Endothelial cell of umbilical vein (primary cell): ENCODE measurements around the gene SLC35F3. TPM values are rescaled to one million over a fixed set of nuclear protein-coding genes. Genes with fewer than 3 reads are reported as not detected.

Experiments
- BruUV-seq: library from RNA; stranded (reverse); fragments of 400-500 nt; replicated peaks from 2 replicates; lab custom pipeline; 2021; lab: Mats Ljungman, UMichigan
- CTCF ChIA-PET: fragments of 300-600, 350-600 bp; sonication (Branson Sonifier 250); formaldehyde crosslinking; loops from one replicate; lab custom pipeline; 2021; ENCODE audit warnings: antibody characterized with exemption, inconsistent platforms; lab: Charles Lee
- POLR2A ChIA-PET: fragments of 300-600, 350-600 bp; sonication (Branson Sonifier 250); formaldehyde crosslinking; loops from one replicate; lab custom pipeline; 2021; ENCODE audit warnings: antibody characterized with exemption, inconsistent platforms; lab: Charles Lee
- DNase-seq: peaks from one replicate; pipeline ENCODE4 v3.0.0-alpha.2; 2011; ENCODE audit warnings: low read depth, low spot score
- FAIRE-seq: peaks from 2 replicates; lab custom pipeline; 2011; peaks lifted over from hg19 to GRCh38; lab: Jason Lieb, UNC
- H2AFZ ChIP-seq: 2 replicates; pipeline ENCODE4 v1.6.0; 2012; ENCODE audit warnings: low read depth, low read length, control low read depth, inconsistent platforms
- H3K27ac ChIP-seq: 2 replicates; pipeline ENCODE4 v1.5.1; 2011; ENCODE audit warnings: low read depth, mild to moderate bottlenecking, control low read depth, low read length, moderate library complexity; ENCODE audit not compliant: insufficient read depth
- H3K27me3 ChIP-seq, 2 experiments: 2 replicates each; pipeline versions ENCODE4 v1.6.0 to v1.6.1; 2011; ENCODE audit warnings: low read length in 2 of 2, mixed read lengths in 1 of 2; ENCODE audit not compliant: control insufficient read depth in 2 of 2, insufficient read depth in 2 of 2
- H3K36me3 ChIP-seq, 2 experiments: 2 replicates in 1 of 2; 3 replicates in 1 of 2; pipeline ENCODE4 v1.5.1; 2011; ENCODE audit warnings: low read length in 2 of 2, mild to moderate bottlenecking in 1 of 2, moderate library complexity in 1 of 2; ENCODE audit not compliant: control insufficient read depth in 2 of 2, insufficient read depth in 2 of 2; ENCODE audit errors: extremely low read depth in 1 of 2
- H3K4me1 ChIP-seq: 3 replicates; pipeline ENCODE4 v1.5.1; 2011; ENCODE audit warnings: mild to moderate bottlenecking, low read length; ENCODE audit not compliant: control insufficient read depth, insufficient read depth; ENCODE audit errors: extremely low read depth
- H3K4me2 ChIP-seq: 2 replicates; pipeline ENCODE4 v1.6.1; 2011; ENCODE audit warnings: low read length, control low read depth, mixed read lengths; ENCODE audit not compliant: insufficient read depth
- H3K4me3 ChIP-seq, 3 experiments: fragments of 200-600 bp in 1 of 3; sonication (generic), shearing (Covaris generic) in 1 of 3; replicated peaks in 1 of 3; 2 replicates each; pipeline ENCODE4 v1.5.1; 2011 to 2016; ENCODE audit warnings: control low read depth in 3 of 3, low read length in 3 of 3, mild to moderate bottlenecking in 2 of 3, inconsistent platforms in 1 of 3, low read depth in 1 of 3, moderate library complexity in 1 of 3; ENCODE audit not compliant: insufficient read depth in 1 of 3
- H3K79me2 ChIP-seq: 2 replicates; pipeline ENCODE4 v1.6.0; 2012; ENCODE audit warnings: low read length, inconsistent platforms; ENCODE audit not compliant: control insufficient read depth, insufficient read depth
- H3K9ac ChIP-seq: replicated peaks from 2 replicates; pipeline ENCODE3; 2011; ENCODE audit warnings: low read length, control low read depth; ENCODE audit not compliant: insufficient read depth; ENCODE audit errors: extremely low read depth
- H3K9me1 ChIP-seq: replicated peaks from 3 replicates; pipeline ENCODE4 v1.6.0; 2011; ENCODE audit warnings: mild to moderate bottlenecking, low read length; ENCODE audit not compliant: control insufficient read depth, insufficient read depth; ENCODE audit errors: extremely low read depth
- H3K9me3 ChIP-seq: replicated peaks from 2 replicates; pipeline ENCODE4 v1.5.1; 2012; ENCODE audit warnings: low read length, inconsistent platforms; ENCODE audit not compliant: control insufficient read depth, insufficient read depth
- H4K20me1 ChIP-seq: replicated peaks from 2 replicates; pipeline ENCODE3; 2011; ENCODE audit warnings: mild to moderate bottlenecking, low read length; ENCODE audit not compliant: control insufficient read depth, insufficient read depth; ENCODE audit errors: extremely low read depth
- EZH2 ChIP-seq: IDR thresholded peaks from 2 replicates; pipeline ENCODE4 v1.6.1; 2012; ENCODE audit warnings: borderline replicate concordance, low read depth, mild to moderate bottlenecking, moderate library complexity, low read length, inconsistent platforms; ENCODE audit not compliant: severe bottlenecking
- FOS ChIP-seq: IDR thresholded peaks from 2 replicates; pipeline ENCODE4 v1.6.1; 2011; ENCODE audit warnings: mild to moderate bottlenecking, low read length, moderate library complexity, borderline replicate concordance; ENCODE audit not compliant: insufficient read depth
- GATA2 ChIP-seq: IDR thresholded peaks from 2 replicates; pipeline ENCODE4 v1.7.0; 2011; ENCODE audit warnings: low read depth, mild to moderate bottlenecking, moderate library complexity, mixed read lengths, low read length; ENCODE audit not compliant: insufficient read length, insufficient read depth
- JUN ChIP-seq: IDR thresholded peaks from 2 replicates; pipeline ENCODE4 v1.6.1; 2011; ENCODE audit warnings: borderline replicate concordance, low read depth; ENCODE audit not compliant: insufficient read length, insufficient read depth
- MAX ChIP-seq: IDR thresholded peaks from 2 replicates; pipeline ENCODE4 v1.6.1; 2011; ENCODE audit not compliant: insufficient read depth, insufficient read length
- MYC ChIP-seq: IDR thresholded peaks from one replicate; pipeline ENCODE4 v1.6.1; 2011; ENCODE audit warnings: mild to moderate bottlenecking, low read depth, low read length
- POLR2A ChIP-seq: IDR thresholded peaks from 2 replicates; pipeline ENCODE4 v1.6.1; 2012; ENCODE audit warnings: low read depth, mild to moderate bottlenecking, control low read depth, low read length
- POLR2AphosphoS5 ChIP-seq: IDR thresholded peaks from 2 replicates; pipeline ENCODE4 v1.6.1; 2012; ENCODE audit warnings: low read depth, mild to moderate bottlenecking, control low read depth, low read length, moderate library complexity; ENCODE audit not compliant: insufficient read depth
- dilution Hi-C: fragments of 300-500 bp; cut with MboI; formaldehyde crosslinking; loops from one replicate; pipeline ENCODE4 v1.15.0; 2019; ENCODE audit warnings: low sequenced_read_pairs; ENCODE audit not compliant: extremely low pct_ligation_motif_present
- intact Hi-C: fragments of 100-400 bp; cut with micrococcal nuclease; formaldehyde crosslinking; loops from one replicate; pipeline ENCODE4 v1.10.0; 2022
- polyA plus RNA-seq, 4 experiments: library from polyadenylated mRNA; depleted of rRNA in 3 of 4; stranded (reverse) in 3 of 4; unstranded in 1 of 4; fragments of >200 nt; gene quantifications; 2 replicates each; pipeline versions ENCODE4 v1.2.1 to v1.2.3, GENCODE V29; 2011 to 2012; ENCODE audit warnings: missing spikeins in 1 of 4
- total RNA-seq: library from RNA; stranded (reverse); gene quantifications from 2 replicates; pipeline ENCODE4 v1.2.3, GENCODE V29; 2021
- TF ChIP-seq, protein P1 (sequence below), 2 donors: IDR thresholded peaks; 1 replicate in 1 of 2; 2 replicates in 1 of 2; pipeline ENCODE4 v1.5.1; 2011; ENCODE audit warnings: low read length in 2 of 2, mild to moderate bottlenecking in 2 of 2, moderate library complexity in 2 of 2, control low read depth in 1 of 2, inconsistent platforms in 1 of 2, low read depth in 1 of 2; ENCODE audit not compliant: insufficient read depth in 1 of 2; ENCODE audit errors: extremely low read depth in 1 of 2

The SLC35F3 gene
- total and polyA plus RNA-seq, 2 donors (not counting 3 experiments of a cell fraction or from before 2014, with no cell fraction given) = not detected

GRCh38 chr1:234244482-234244881 is 340.0 kb downstream of the SLC35F3 start:
- no peaks in the 10 kb centered on the region for H3K27me3 ChIP-seq
- no peaks in the 10 kb centered on the region for H3K36me3 ChIP-seq
- BruUV-seq = no TSS peak
- intact Hi-C loops (no loop called here), dilution Hi-C loops (no loop called here)
- H3K9me1 ChIP-seq = no peaks in the 10 kb centered on the region
- FAIRE-seq = no peak
- CTCF ChIA-PET = no interaction called here
- no peaks in the 10 kb centered on the region for H4K20me1 ChIP-seq
- TF ChIP-seq, protein P1, sequence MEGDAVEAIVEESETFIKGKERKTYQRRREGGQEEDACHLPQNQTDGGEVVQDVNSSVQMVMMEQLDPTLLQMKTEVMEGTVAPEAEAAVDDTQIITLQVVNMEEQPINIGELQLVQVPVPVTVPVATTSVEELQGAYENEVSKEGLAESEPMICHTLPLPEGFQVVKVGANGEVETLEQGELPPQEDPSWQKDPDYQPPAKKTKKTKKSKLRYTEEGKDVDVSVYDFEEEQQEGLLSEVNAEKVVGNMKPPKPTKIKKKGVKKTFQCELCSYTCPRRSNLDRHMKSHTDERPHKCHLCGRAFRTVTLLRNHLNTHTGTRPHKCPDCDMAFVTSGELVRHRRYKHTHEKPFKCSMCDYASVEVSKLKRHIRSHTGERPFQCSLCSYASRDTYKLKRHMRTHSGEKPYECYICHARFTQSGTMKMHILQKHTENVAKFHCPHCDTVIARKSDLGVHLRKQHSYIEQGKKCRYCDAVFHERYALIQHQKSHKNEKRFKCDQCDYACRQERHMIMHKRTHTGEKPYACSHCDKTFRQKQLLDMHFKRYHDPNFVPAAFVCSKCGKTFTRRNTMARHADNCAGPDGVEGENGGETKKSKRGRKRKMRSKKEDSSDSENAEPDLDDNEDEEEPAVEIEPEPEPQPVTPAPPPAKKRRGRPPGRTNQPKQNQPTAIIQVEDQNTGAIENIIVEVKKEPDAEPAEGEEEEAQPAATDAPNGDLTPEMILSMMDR (IDR thresholded peaks at IDR 0.05; ENCODE audit: extremely low read depth in 1 of 2, insufficient read depth in 1 of 2, low read depth in 1 of 2, low read length in 2 of 2) = no peak
- DNase-seq = no peak
- no peak overlapping the region for H3K4me2 ChIP-seq
- POLR2A ChIA-PET = no interaction called here
- H2AFZ ChIP-seq = no peak overlapping the region
- H3K4me3 ChIP-seq = no peak overlapping the region
- no peak overlapping the region for H3K27ac ChIP-seq
- no peaks in the 10 kb centered on the region for H3K9me3 ChIP-seq
- no peaks in the 10 kb centered on the region for H3K79me2 ChIP-seq
- H3K4me1 ChIP-seq = no peaks in the 10 kb centered on the region
- H3K9ac ChIP-seq = no peak overlapping the region

- ChIA-PET POLR2A (no interaction called here), CTCF (no interaction called here)
- dilution Hi-C loops = no loop called here
- H3K9ac ChIP-seq = no peak overlapping the region
- no peak overlapping the region for H3K4me2 ChIP-seq
- TF ChIP-seq JUN (no peak), MYC (no peak), FOS (no peak), GATA2 (no peak), MAX (no peak), POLR2A (no peak), POLR2AphosphoS5 (no peak), EZH2 (no peak)
- TF ChIP-seq, protein P1 (IDR thresholded peaks at IDR 0.05; ENCODE audit: extremely low read depth in 1 of 2, insufficient read depth in 1 of 2, low read depth in 1 of 2, low read length in 2 of 2) = no peak
- H3K27ac ChIP-seq = no peak overlapping the region
- no peaks in the 10 kb centered on the region for H3K36me3 ChIP-seq
- H3K4me1 ChIP-seq = no peaks in the 10 kb centered on the region
- no peak overlapping the region for H2AFZ ChIP-seq
- H3K9me1 ChIP-seq = no peaks in the 10 kb centered on the region
- intact Hi-C loops = no loop called here
- BruUV-seq = no TSS peak
- H3K79me2 ChIP-seq = no peaks in the 10 kb centered on the region
- H3K9me3 ChIP-seq = no peaks in the 10 kb centered on the region
- DNase-seq = no peak
- H3K4me3 ChIP-seq = no peak overlapping the region
- H4K20me1 ChIP-seq = no peaks in the 10 kb centered on the region
- no peaks in the 10 kb centered on the region for H3K27me3 ChIP-seq
- no peak for FAIRE-seq
Measured at GRCh38 chr1:234246638-234247116, 342.2 kb downstream of the SLC35F3 start.
